Activated B cell treated with CpG ODN at 0.5 μM for 24 hours (primary cell): ENCODE data around the gene STPG3. TPM values are rescaled to one million over a fixed set of nuclear protein-coding genes. Genes with fewer than 3 reads are reported as not detected.

ENCODE experiments used
- ATAC-seq: fragments of 200-7000 bp; cut with Tn5 transposase; one replicate; pipeline ENCODE4 v1.10.0; 2021; ENCODE audit warnings: low read depth, mild to moderate bottlenecking, moderate library complexity
- CTCF ChIA-PET: fragments of 350-600 bp; sonication (Branson Sonifier 250); formaldehyde crosslinking; loops from one replicate; lab custom pipeline; 2021; ENCODE audit warnings: antibody characterized with exemption; lab: Charles Lee
- POLR2A ChIA-PET: fragments of 350-600 bp; sonication (Branson Sonifier 250); formaldehyde crosslinking; loops from one replicate; lab custom pipeline; 2021; ENCODE audit warnings: antibody characterized with exemption; lab: Charles Lee
- DNase-seq: peaks from one replicate; pipeline ENCODE4 v3.0.0; 2022
- H3K27ac Mint-ChIP-seq: one replicate; pipeline ENCODE4 v1.8.0; 2020; ENCODE audit warnings: mixed read lengths
- H3K27me3 Mint-ChIP-seq: one replicate; pipeline ENCODE4 v1.8.0; 2021; ENCODE audit warnings: mixed read lengths
- H3K36me3 Mint-ChIP-seq: one replicate; pipeline ENCODE4 v1.8.0; 2021; ENCODE audit warnings: low read depth, mixed read lengths
- H3K4me1 Mint-ChIP-seq: one replicate; pipeline ENCODE4 v1.8.0; 2021; ENCODE audit warnings: mixed read lengths
- H3K4me3 Mint-ChIP-seq: one replicate; pipeline ENCODE4 v1.8.0; 2020; ENCODE audit warnings: mild to moderate bottlenecking, mixed read lengths
- H3K9me3 Mint-ChIP-seq: one replicate; pipeline ENCODE4 v1.8.0; 2020; ENCODE audit warnings: mixed read lengths
- intact Hi-C: fragments of 100-400 bp; cut with micrococcal nuclease; formaldehyde crosslinking; loops from one replicate; pipeline ENCODE4 v1.15.1; 2024
- total RNA-seq: library from RNA; stranded (reverse); gene quantifications from 2 replicates; pipeline ENCODE4 v1.2.3, GENCODE V29; 2022
- TF ChIP-seq, protein P1 (sequence below): fragments of 200-600 bp; IDR thresholded peaks from one replicate; pipeline ENCODE4 v1.8.0; 2022; ENCODE audit warnings: antibody characterized with exemption, mild to moderate bottlenecking

The STPG3 gene
- total RNA-seq, 1 donor from 2014 or later = not detected

- no peaks in the 10 kb centered on the region for H3K27me3 Mint-ChIP-seq
- no peak for ATAC-seq
- POLR2A ChIA-PET = interaction anchor here (0.6 to 2.6 kb wide), 3 partner anchors 11 to 25 kb away, joined by 4 to 13 read pairs (median 6); partner anchors contain the start of gene TUBB4B
- no peak overlapping the region for H3K27ac Mint-ChIP-seq
- no peak overlapping the region for H3K4me3 Mint-ChIP-seq
- DNase-seq = no peak
- CTCF ChIA-PET = no interaction called here
- H3K4me1 Mint-ChIP-seq = peaks cover 32% of the 10 kb centered on the region
- H3K9me3 Mint-ChIP-seq = no peaks in the 10 kb centered on the region
- TF ChIP-seq, protein P1, sequence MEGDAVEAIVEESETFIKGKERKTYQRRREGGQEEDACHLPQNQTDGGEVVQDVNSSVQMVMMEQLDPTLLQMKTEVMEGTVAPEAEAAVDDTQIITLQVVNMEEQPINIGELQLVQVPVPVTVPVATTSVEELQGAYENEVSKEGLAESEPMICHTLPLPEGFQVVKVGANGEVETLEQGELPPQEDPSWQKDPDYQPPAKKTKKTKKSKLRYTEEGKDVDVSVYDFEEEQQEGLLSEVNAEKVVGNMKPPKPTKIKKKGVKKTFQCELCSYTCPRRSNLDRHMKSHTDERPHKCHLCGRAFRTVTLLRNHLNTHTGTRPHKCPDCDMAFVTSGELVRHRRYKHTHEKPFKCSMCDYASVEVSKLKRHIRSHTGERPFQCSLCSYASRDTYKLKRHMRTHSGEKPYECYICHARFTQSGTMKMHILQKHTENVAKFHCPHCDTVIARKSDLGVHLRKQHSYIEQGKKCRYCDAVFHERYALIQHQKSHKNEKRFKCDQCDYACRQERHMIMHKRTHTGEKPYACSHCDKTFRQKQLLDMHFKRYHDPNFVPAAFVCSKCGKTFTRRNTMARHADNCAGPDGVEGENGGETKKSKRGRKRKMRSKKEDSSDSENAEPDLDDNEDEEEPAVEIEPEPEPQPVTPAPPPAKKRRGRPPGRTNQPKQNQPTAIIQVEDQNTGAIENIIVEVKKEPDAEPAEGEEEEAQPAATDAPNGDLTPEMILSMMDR = no peak
- peaks cover 53% of the 10 kb centered on the region for H3K36me3 Mint-ChIP-seq
- intact Hi-C loops = no loop called here
These were observed 14.5 kb downstream of the STPG3 start for GRCh38 chr9:137265496-137266161.

DNA sequence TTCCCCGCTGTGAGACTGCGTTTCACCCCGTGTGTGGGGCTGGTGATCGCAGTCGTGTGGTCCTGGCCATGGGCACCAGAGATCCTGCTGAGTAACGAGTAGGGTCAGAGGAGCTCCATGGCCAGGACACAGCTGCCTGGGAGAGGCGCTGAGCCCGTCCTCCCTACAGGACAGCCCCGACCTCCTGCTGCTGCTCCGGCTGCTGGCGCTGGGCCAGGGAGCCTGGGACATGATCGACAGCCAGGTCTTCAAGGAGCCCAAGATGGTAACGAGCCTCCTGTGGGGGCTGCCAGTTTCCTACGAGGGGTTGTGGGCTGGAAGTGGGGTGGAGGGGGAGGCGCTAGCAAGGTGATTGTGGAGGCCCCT lies 15.1 kb downstream of the STPG3 start:
- Mint-ChIP-seq H3K4me1 (peaks cover 36% of the 10 kb centered on the region), H3K36me3 (peaks cover 53% of the 10 kb centered on the region), H3K9me3 (no peaks in the 10 kb centered on the region), H3K27me3 (no peaks in the 10 kb centered on the region), H3K4me3 (no peak overlapping the region), H3K27ac (no peak overlapping the region)
- ChIA-PET POLR2A (interaction anchor here (2.0 to 2.6 kb wide), 2 partner anchors 12 to 25 kb away, joined by 4 to 13 read pairs; partner anchors contain the start of gene TUBB4B), CTCF (interaction anchor here (0.6 kb wide), 1 partner anchor 30 kb away, joined by 3 read pairs; no protein-coding TSS in a partner anchor)
- no peak for ATAC-seq
- TF ChIP-seq, protein P1 = no peak
- intact Hi-C loops = no loop called here
- DNase-seq = no peak

- TF ChIP-seq, protein P1 = no peak
- Mint-ChIP-seq H3K27me3 (no peaks in the 10 kb centered on the region), H3K4me1 (peaks cover 36% of the 10 kb centered on the region), H3K36me3 (peaks cover 52% of the 10 kb centered on the region), H3K4me3 (no peak overlapping the region), H3K9me3 (no peaks in the 10 kb centered on the region), H3K27ac (no peak overlapping the region)
- CTCF ChIA-PET = interaction anchor here (0.6 kb wide), 2 partner anchors 30 to 147 kb away, joined by 3 to 4 read pairs; no protein-coding TSS in a partner anchor
- ATAC-seq = no peak
- no peak for DNase-seq
- intact Hi-C loops = no loop called here
- POLR2A ChIA-PET = interaction anchor here (0.6 to 3.2 kb wide), 10 partner anchors 10 to 284 kb away, joined by 3 to 20 read pairs (median 6); partner anchors contain the start of genes TOR4A and TUBB4B
These were observed 15.7 kb downstream of the STPG3 start for GRCh38 chr9:137266585-137267453.

GRCh38 chr9:137267933-137268355 lies 16.9 kb downstream of the STPG3 start:
- no peak for DNase-seq
- Mint-ChIP-seq H3K27ac (peak overlapping the region; percentile 44), H3K36me3 (peaks cover 48% of the 10 kb centered on the region)

More at GRCh38 chr9:137267933-137268355, 16.9 kb downstream of the STPG3 start:
- Mint-ChIP-seq H3K4me1 (peaks cover 35% of the 10 kb centered on the region), H3K4me3 (peak overlapping the region; percentile 33), H3K9me3 (no peaks in the 10 kb centered on the region), H3K27me3 (no peaks in the 10 kb centered on the region)
- peak; percentile 93 for ATAC-seq
- intact Hi-C loops = loop anchor here (1.0 to 2.0 kb wide), 2 partner anchors 13 to 27 kb away; partner anchors contain the start of genes NELFB and TUBB4B
- ChIA-PET POLR2A (interaction anchor here (0.6 to 3.2 kb wide), 9 partner anchors 9 to 283 kb away, joined by 3 to 20 read pairs (median 6); partner anchors contain the start of genes TOR4A and TUBB4B), CTCF (no interaction called here)
- TF ChIP-seq, protein P1 = no peak
